ENCODE measurements around the gene CUBN.

GRCh38 chr10:17169803-17170202 lies 40.2 kb upstream of the CUBN start:
- no peak for TF ChIP-seq NR2C1 (IDR thresholded peaks at IDR 0.05)
- no peak for TF ChIP-seq NR2C1 (tag; IDR thresholded peaks at IDR 0.05)
- no peak for TF ChIP-seq MEF2A (IDR thresholded peaks at IDR 0.05; ENCODE audit: control insufficient read depth, low read depth, low read length)
- TF ChIP-seq, protein P1, sequence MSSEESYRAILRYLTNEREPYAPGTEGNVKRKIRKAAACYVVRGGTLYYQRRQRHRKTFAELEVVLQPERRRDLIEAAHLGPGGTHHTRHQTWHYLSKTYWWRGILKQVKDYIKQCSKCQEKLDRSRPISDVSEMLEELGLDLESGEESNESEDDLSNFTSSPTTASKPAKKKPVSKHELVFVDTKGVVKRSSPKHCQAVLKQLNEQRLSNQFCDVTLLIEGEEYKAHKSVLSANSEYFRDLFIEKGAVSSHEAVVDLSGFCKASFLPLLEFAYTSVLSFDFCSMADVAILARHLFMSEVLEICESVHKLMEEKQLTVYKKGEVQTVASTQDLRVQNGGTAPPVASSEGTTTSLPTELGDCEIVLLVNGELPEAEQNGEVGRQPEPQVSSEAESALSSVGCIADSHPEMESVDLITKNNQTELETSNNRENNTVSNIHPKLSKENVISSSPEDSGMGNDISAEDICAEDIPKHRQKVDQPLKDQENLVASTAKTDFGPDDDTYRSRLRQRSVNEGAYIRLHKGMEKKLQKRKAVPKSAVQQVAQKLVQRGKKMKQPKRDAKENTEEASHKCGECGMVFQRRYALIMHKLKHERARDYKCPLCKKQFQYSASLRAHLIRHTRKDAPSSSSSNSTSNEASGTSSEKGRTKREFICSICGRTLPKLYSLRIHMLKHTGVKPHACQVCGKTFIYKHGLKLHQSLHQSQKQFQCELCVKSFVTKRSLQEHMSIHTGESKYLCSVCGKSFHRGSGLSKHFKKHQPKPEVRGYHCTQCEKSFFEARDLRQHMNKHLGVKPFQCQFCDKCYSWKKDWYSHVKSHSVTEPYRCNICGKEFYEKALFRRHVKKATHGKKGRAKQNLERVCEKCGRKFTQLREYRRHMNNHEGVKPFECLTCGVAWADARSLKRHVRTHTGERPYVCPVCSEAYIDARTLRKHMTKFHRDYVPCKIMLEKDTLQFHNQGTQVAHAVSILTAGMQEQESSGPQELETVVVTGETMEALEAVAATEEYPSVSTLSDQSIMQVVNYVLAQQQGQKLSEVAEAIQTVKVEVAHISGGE (CRISPR knock-in tag; IDR thresholded peaks at IDR 0.05) = no peak
- TF ChIP-seq NRF1 (conservative IDR thresholded peaks at IDR 0.05 in 1 of 2, IDR thresholded peaks at IDR 0.05 in 1 of 2) = no peak
- TF ChIP-seq, protein P2, sequence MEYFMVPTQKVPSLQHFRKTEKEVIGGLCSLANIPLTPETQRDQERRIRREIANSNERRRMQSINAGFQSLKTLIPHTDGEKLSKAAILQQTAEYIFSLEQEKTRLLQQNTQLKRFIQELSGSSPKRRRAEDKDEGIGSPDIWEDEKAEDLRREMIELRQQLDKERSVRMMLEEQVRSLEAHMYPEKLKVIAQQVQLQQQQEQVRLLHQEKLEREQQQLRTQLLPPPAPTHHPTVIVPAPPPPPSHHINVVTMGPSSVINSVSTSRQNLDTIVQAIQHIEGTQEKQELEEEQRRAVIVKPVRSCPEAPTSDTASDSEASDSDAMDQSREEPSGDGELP (CRISPR knock-in tag; IDR thresholded peaks at IDR 0.05; ENCODE audit: borderline replicate concordance) = no peak
- no peak; the same call in 1 of the 2 replicates for TF ChIP-seq EP300 (IDR thresholded peaks at IDR 0.05; ENCODE audit: low read length)
- no peak for TF ChIP-seq TCF7 (IDR thresholded peaks at IDR 0.05; ENCODE audit: borderline replicate concordance)
- no peak for TF ChIP-seq CTCF (IDR thresholded peaks at IDR 0.05 in 2 of 3, conservative IDR thresholded peaks at IDR 0.05 in 1 of 3; ENCODE audit: insufficient read depth in 2 of 3, low read depth in 1 of 3, low read length in 3 of 3)
- TF ChIP-seq PTRF (tag; IDR thresholded peaks at IDR 0.05) = no peak
- TF ChIP-seq, protein P3, sequence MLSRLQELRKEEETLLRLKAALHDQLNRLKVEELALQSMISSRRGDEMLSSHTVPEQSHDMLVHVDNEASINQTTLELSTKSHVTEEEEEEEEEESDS (CRISPR knock-in tag; IDR thresholded peaks at IDR 0.05) = no peak
- no peak for TF ChIP-seq NFYB (IDR thresholded peaks at IDR 0.05; ENCODE audit: extremely low read depth, insufficient read length)
- TF ChIP-seq AFF4 (CRISPR knock-in tag; IDR thresholded peaks at IDR 0.05) = no peak
- TF ChIP-seq KAT7 (CRISPR knock-in tag; IDR thresholded peaks at IDR 0.05; ENCODE audit: borderline replicate concordance) = no peak
- TF ChIP-seq ELK1 (CRISPR knock-in tag; IDR thresholded peaks at IDR 0.05) = no peak

Measured in K562 (cell line).